SU-DHL-6 (cell line): ENCODE measurements around the gene DAPK2.
"Not testable (repeated sequence)": the region's sequence is repeated elsewhere in the genome, so short reads cannot be mapped to it uniquely, and the experiment has no call there.

Experiments used
- H2AFZ ChIP-seq: fragments of 200-600 bp; sonication (generic); 2 replicates; pipeline ENCODE4 v1.6.1; 2014; ENCODE audit warnings: low read depth, mild to moderate bottlenecking, moderate library complexity, mixed read lengths, antibody characterized with exemption, low read length; ENCODE audit not compliant: severe bottlenecking
- H3F3A ChIP-seq: fragments of 200-600 bp; shearing (Covaris generic); 2 replicates; pipeline ENCODE4 v1.6.0; 2016; ENCODE audit warnings: antibody characterized with exemption, mild to moderate bottlenecking; ENCODE audit not compliant: insufficient read depth
- H3K27ac ChIP-seq: fragments of 200-600 bp; sonication (generic); 2 replicates; pipeline ENCODE4 v1.5.1; 2016; ENCODE audit warnings: low read depth, mild to moderate bottlenecking, low read length, moderate library complexity, mixed read lengths
- H3K27me3 ChIP-seq: fragments of 200-600 bp; sonication (generic), shearing (Covaris generic); 2 replicates; pipeline ENCODE4 v1.6.0; 2014; ENCODE audit warnings: mild to moderate bottlenecking, low read length
- H3K36me3 ChIP-seq: fragments of 200-600 bp; sonication (generic); 2 replicates; pipeline ENCODE4 v1.6.1; 2014; ENCODE audit warnings: mild to moderate bottlenecking, low read length, mixed read lengths
- H3K4me2 ChIP-seq: fragments of 300-600, 200-600 bp; shearing (Covaris generic), sonication (generic); 2 replicates; pipeline ENCODE4 v1.6.0; 2014; ENCODE audit warnings: low read length, low read depth, mild to moderate bottlenecking; ENCODE audit not compliant: poor library complexity, severe bottlenecking
- H3K4me3 ChIP-seq: fragments of 200-600 bp; sonication (generic); 2 replicates; pipeline ENCODE4 v1.5.1; 2014; ENCODE audit warnings: antibody characterized with exemption, low read length, mild to moderate bottlenecking, mixed read lengths; ENCODE audit not compliant: insufficient read depth, poor library complexity, severe bottlenecking
- H3K79me2 ChIP-seq: fragments of 200-600 bp; sonication (generic); 2 replicates; pipeline ENCODE4 v1.6.1; 2014; ENCODE audit warnings: mild to moderate bottlenecking, low read length, moderate library complexity; ENCODE audit not compliant: insufficient read depth
- H3K9ac ChIP-seq: fragments of 200-600 bp; sonication (generic); 2 replicates; pipeline ENCODE4 v1.7.0; 2014; ENCODE audit warnings: mild to moderate bottlenecking, low read length
- H3K9me2 ChIP-seq: fragments of 200-600 bp; sonication (generic); replicated peaks from 2 replicates; pipeline ENCODE4 v1.6.1; 2014; ENCODE audit warnings: low read length; ENCODE audit not compliant: insufficient read depth
- H3K9me3 ChIP-seq: fragments of 200-600 bp; sonication (generic); 2 replicates; pipeline ENCODE4 v1.6.1; 2014; ENCODE audit warnings: low read length, mixed read lengths; ENCODE audit not compliant: insufficient read depth
- H4K20me1 ChIP-seq: fragments of 200-600 bp; sonication (generic); 2 replicates; pipeline ENCODE4 v1.6.1; 2014; ENCODE audit warnings: low read depth, mild to moderate bottlenecking, antibody characterized with exemption, low read length, moderate library complexity, mixed read lengths
- CTCF ChIP-seq: fragments of 200-600 bp; sonication (generic); IDR thresholded peaks from one replicate; pipeline ENCODE4 v1.5.1; 2017; ENCODE audit warnings: antibody characterized with exemption, mild to moderate bottlenecking, low read length, moderate library complexity; ENCODE audit not compliant: insufficient read depth, poor library complexity, severe bottlenecking
- EZH2phosphoT487 ChIP-seq: fragments of 200-600 bp; sonication (generic), shearing (Covaris generic); conservative IDR thresholded peaks from 2 replicates; pipeline ENCODE4 v1.6.1; 2018; ENCODE audit warnings: mild to moderate bottlenecking, antibody characterized with exemption, low read length, moderate library complexity, mixed read lengths

Gene DAPK2

GRCh38 chr15:64089543-64090280 is 43.4 kb upstream of the DAPK2 start:
- Histone ChIP-seq H3K36me3 (peaks cover 18% of the 10 kb centered on the region), H3K9me3 (no peaks in the 10 kb centered on the region), H3F3A (peaks cover 1% of the 10 kb centered on the region; the same call in 1 of the 2 replicates), H4K20me1 (no peaks in the 10 kb centered on the region), H3K4me2 (no peak overlapping the region), H3K9ac (no peak overlapping the region), H3K27ac (no peak overlapping the region), H2AFZ (no peak overlapping the region), H3K27me3 (no peaks in the 10 kb centered on the region), H3K9me2 (no peaks in the 10 kb centered on the region), H3K79me2 (peaks cover 60% of the 10 kb centered on the region), H3K4me3 (no peak overlapping the region)
- TF ChIP-seq CTCF: no peak
- no peak for TF ChIP-seq EZH2phosphoT487

DNA sequence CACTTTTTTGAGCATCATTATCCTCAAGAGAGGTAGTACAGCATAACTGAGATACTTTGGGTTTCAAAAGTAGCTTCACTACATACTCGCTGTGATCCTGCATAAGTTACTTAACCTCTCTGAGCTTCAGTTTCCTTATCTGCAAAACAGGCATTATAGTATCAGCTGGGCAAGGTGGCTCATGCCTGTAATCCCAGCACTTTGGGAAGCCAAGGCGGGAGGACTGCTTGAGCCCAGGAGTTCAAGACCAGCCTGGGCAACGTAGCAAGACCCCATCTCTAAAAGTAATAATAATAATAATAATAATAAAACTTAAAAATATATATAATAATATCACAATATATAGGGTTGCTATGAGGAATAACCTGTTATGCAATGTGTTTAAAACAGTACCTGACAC is 36.5 kb upstream of the DAPK2 start:
- H2AFZ ChIP-seq: no peak overlapping the region
- no peaks in the 10 kb centered on the region for H3F3A ChIP-seq
- H3K79me2 ChIP-seq: peaks cover 26% of the 10 kb centered on the region
- H3K9ac ChIP-seq: no peak overlapping the region
- TF ChIP-seq EZH2phosphoT487: no peak
- TF ChIP-seq CTCF: no peak
- no peaks in the 10 kb centered on the region for H4K20me1 ChIP-seq
- H3K9me2 ChIP-seq: no peaks in the 10 kb centered on the region
- H3K4me3 ChIP-seq: no peak overlapping the region
- H3K9me3 ChIP-seq: no peaks in the 10 kb centered on the region
- H3K36me3 ChIP-seq: peaks cover 8% of the 10 kb centered on the region
- no peaks in the 10 kb centered on the region for H3K27me3 ChIP-seq
- no peak overlapping the region for H3K27ac ChIP-seq
- no peak overlapping the region for H3K4me2 ChIP-seq

DNA sequence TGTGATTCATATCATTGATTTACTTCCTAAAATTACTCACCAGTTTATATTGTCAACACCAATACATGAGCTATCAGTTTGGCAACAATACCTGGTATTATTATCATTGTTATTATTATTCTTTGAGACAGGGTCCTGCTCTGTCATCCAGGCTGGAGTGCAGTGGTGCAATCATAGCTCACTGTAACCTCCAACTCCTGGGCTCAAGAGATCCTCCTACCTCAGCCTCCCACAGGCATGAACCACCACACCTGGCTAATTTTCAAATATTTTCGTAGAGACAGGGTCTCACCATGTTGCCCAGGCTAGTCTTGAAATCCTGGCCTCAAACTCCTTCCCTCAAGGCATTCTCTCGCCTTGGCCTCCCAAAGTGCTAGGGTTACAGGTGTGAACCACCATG is 27.2 kb upstream of the DAPK2 start:
- H3K27ac ChIP-seq, H3F3A ChIP-seq, H3K79me2 ChIP-seq, H3K4me3 ChIP-seq, H4K20me1 ChIP-seq, H3K4me2 ChIP-seq, H3K9me2 ChIP-seq, H2AFZ ChIP-seq, H3K27me3 ChIP-seq, H3K9me3 ChIP-seq, H3K9ac ChIP-seq: not testable (repeated sequence)
- H3K36me3 ChIP-seq: peaks cover 20% of the 10 kb centered on the region; the same call in 1 of the 2 replicates

DNA sequence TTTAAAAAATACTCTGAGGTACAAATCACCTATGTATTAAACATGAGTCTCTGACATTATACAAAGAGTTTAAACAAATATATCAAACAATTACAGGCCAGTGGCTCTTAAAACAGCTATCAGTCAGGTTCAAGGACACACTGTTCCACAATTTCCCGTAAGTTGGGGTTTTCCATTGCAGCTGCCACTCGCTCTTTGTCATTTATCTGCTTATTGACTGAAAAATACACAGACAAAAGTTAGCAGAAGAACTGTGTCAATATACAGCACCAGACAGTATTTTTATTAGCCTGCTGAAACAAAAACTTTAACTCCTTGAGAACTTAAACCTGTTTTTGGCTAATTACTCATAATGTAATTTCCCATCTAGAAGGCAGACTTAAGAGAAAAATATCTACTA is 26.5 kb upstream of the DAPK2 start:
- TF ChIP-seq EZH2phosphoT487: no peak
- TF ChIP-seq CTCF: no peak
- Histone ChIP-seq H3K9me3 (no peaks in the 10 kb centered on the region), H3F3A (no peaks in the 10 kb centered on the region; the same call in 1 of the 2 replicates), H3K27me3 (no peaks in the 10 kb centered on the region), H3K9ac (no peak overlapping the region), H3K4me2 (no peak overlapping the region), H3K9me2 (no peaks in the 10 kb centered on the region), H3K36me3 (peaks cover 20% of the 10 kb centered on the region; the same call in 1 of the 2 replicates), H2AFZ (no peak overlapping the region), H3K27ac (no peak overlapping the region), H4K20me1 (no peaks in the 10 kb centered on the region), H3K4me3 (no peak overlapping the region), H3K79me2 (peaks cover 8% of the 10 kb centered on the region; the same call in 1 of the 2 replicates)
